ENCODE data around the gene SCARB1. TPM values are rescaled to one million over a fixed set of nuclear protein-coding genes. Genes with fewer than 3 reads are reported as not detected.

SCARB1 gene
- total and polyA plus RNA-seq, 2 of the 13 experiments (the other 11 are each of a cell fraction or from before 2014, with no cell fraction given), result 63.4 to 160 TPM

DNA sequence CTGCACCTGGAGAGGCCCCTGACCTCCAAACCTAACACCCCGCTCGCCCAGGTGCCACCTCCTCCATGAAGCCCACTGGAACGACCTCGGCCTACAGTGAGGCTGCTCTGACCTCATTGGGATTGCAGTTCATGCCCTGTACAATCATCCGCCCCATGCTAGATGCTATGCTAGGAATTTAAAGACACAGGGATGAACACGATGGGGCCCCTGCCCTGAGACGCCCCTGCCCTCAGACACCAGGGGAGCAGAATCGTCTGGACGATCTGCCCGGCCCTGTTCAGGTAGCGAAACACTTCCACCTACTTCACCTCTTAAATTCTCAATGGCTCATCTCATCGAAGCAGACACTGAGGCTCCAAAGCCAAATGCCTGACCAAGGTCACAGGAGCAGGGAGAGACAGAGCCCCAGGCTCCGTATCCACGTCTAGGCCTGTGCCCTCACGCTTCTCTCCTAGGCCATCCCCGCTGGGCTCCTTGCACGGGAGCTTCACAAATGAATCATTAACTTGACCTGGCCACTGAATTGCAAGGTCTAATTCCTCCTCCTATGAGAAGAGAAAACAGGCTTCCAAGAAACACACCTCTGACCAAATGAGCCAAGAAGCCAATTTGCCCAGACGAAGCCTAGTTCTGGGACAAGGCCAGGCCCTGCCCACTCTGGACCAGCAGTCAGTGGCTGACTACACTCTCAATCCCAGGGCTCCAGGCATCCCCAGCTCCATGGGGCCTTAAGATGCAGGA is 35.2 kb downstream of the SCARB1 start (continued):
- TF ChIP-seq, protein P1, sequence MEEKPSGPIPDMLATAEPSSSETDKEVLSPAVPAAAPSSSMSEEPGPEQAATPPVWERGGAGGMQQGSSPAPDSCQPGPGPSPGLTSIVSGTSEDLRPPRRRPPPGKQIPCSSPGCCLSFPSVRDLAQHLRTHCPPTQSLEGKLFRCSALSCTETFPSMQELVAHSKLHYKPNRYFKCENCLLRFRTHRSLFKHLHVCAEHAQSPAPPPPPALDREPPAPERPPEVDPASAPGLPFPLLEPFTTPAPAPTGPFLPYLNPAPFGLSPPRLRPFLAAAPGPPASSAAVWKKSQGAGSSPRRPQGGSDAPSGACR (CRISPR knock-in tag; IDR thresholded peaks at IDR 0.05), result no peak
- TF ChIP-seq ZMAT3 (CRISPR knock-in tag; conservative IDR thresholded peaks at IDR 0.05) (no peak), JUNB (CRISPR knock-in tag; IDR thresholded peaks at IDR 0.05; ENCODE audit: borderline replicate concordance) (no peak), RARG (CRISPR knock-in tag; IDR thresholded peaks at IDR 0.05; ENCODE audit: low read depth) (no peak), MXD4 (CRISPR knock-in tag; IDR thresholded peaks at IDR 0.05) (no peak), PCBP1 (IDR thresholded peaks at IDR 0.05; ENCODE audit: borderline replicate concordance, low read depth, low read length) (no peak), ZNF883 (CRISPR knock-in tag; IDR thresholded peaks at IDR 0.05; ENCODE audit: not compliant biosample characterization) (no peak), ZNF878 (CRISPR knock-in tag; IDR thresholded peaks at IDR 0.05) (no peak), ZNF879 (CRISPR knock-in tag; IDR thresholded peaks at IDR 0.05) (no peak), MATR3 (CRISPR knock-in tag; IDR thresholded peaks at IDR 0.05) (no peak), FOXM1 (CRISPR knock-in tag; IDR thresholded peaks at IDR 0.05) (no peak), NFRKB (IDR thresholded peaks at IDR 0.05) (no peak), ZBTB42 (CRISPR knock-in tag; IDR thresholded peaks at IDR 0.05) (no peak), CCAR2 (optimal IDR thresholded peaks at IDR 0.05; ENCODE audit: low read depth, low read length) (no peak), MTA3 (CRISPR knock-in tag; IDR thresholded peaks at IDR 0.05) (no peak)
- TF ChIP-seq, protein P2, sequence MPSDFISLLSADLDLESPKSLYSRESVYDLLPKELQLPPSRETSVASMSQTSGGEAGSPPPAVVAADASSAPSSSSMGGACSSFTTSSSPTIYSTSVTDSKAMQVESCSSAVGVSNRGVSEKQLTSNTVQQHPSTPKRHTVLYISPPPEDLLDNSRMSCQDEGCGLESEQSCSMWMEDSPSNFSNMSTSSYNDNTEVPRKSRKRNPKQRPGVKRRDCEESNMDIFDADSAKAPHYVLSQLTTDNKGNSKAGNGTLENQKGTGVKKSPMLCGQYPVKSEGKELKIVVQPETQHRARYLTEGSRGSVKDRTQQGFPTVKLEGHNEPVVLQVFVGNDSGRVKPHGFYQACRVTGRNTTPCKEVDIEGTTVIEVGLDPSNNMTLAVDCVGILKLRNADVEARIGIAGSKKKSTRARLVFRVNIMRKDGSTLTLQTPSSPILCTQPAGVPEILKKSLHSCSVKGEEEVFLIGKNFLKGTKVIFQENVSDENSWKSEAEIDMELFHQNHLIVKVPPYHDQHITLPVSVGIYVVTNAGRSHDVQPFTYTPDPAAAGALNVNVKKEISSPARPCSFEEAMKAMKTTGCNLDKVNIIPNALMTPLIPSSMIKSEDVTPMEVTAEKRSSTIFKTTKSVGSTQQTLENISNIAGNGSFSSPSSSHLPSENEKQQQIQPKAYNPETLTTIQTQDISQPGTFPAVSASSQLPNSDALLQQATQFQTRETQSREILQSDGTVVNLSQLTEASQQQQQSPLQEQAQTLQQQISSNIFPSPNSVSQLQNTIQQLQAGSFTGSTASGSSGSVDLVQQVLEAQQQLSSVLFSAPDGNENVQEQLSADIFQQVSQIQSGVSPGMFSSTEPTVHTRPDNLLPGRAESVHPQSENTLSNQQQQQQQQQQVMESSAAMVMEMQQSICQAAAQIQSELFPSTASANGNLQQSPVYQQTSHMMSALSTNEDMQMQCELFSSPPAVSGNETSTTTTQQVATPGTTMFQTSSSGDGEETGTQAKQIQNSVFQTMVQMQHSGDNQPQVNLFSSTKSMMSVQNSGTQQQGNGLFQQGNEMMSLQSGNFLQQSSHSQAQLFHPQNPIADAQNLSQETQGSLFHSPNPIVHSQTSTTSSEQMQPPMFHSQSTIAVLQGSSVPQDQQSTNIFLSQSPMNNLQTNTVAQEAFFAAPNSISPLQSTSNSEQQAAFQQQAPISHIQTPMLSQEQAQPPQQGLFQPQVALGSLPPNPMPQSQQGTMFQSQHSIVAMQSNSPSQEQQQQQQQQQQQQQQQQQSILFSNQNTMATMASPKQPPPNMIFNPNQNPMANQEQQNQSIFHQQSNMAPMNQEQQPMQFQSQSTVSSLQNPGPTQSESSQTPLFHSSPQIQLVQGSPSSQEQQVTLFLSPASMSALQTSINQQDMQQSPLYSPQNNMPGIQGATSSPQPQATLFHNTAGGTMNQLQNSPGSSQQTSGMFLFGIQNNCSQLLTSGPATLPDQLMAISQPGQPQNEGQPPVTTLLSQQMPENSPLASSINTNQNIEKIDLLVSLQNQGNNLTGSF (CRISPR knock-in tag; IDR thresholded peaks at IDR 0.05), result no peak
- TF ChIP-seq, protein P3, sequence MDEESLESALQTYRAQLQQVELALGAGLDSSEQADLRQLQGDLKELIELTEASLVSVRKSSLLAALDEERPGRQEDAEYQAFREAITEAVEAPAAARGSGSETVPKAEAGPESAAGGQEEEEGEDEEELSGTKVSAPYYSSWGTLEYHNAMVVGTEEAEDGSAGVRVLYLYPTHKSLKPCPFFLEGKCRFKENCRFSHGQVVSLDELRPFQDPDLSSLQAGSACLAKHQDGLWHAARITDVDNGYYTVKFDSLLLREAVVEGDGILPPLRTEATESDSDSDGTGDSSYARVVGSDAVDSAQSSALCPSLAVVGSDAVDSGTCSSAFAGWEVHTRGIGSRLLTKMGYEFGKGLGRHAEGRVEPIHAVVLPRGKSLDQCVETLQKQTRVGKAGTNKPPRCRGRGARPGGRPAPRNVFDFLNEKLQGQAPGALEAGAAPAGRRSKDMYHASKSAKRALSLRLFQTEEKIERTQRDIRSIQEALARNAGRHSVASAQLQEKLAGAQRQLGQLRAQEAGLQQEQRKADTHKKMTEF (CRISPR knock-in tag; IDR thresholded peaks at IDR 0.05), result peak; percentile 45; the same call in 1 of the 2 replicates
- TF ChIP-seq, protein P4, sequence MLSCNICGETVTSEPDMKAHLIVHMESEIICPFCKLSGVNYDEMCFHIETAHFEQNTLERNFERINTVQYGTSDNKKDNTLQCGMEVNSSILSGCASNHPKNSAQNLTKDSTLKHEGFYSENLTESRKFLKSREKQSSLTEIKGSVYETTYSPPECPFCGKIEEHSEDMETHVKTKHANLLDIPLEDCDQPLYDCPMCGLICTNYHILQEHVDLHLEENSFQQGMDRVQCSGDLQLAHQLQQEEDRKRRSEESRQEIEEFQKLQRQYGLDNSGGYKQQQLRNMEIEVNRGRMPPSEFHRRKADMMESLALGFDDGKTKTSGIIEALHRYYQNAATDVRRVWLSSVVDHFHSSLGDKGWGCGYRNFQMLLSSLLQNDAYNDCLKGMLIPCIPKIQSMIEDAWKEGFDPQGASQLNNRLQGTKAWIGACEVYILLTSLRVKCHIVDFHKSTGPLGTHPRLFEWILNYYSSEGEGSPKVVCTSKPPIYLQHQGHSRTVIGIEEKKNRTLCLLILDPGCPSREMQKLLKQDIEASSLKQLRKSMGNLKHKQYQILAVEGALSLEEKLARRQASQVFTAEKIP (CRISPR knock-in tag; IDR thresholded peaks at IDR 0.05; ENCODE audit: borderline replicate concordance), result no peak
- TF ChIP-seq, protein P5, sequence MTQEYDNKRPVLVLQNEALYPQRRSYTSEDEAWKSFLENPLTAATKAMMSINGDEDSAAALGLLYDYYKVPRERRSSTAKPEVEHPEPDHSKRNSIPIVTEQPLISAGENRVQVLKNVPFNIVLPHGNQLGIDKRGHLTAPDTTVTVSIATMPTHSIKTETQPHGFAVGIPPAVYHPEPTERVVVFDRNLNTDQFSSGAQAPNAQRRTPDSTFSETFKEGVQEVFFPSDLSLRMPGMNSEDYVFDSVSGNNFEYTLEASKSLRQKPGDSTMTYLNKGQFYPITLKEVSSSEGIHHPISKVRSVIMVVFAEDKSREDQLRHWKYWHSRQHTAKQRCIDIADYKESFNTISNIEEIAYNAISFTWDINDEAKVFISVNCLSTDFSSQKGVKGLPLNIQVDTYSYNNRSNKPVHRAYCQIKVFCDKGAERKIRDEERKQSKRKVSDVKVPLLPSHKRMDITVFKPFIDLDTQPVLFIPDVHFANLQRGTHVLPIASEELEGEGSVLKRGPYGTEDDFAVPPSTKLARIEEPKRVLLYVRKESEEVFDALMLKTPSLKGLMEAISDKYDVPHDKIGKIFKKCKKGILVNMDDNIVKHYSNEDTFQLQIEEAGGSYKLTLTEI (CRISPR knock-in tag; conservative IDR thresholded peaks at IDR 0.05), result no peak
